Activated T-cell treated with anti-CD3 and anti-CD28 coated beads for 1 hour (primary cell): ENCODE results near the gene TSPAN11.
"Not testable (repeated sequence)": the region's sequence is repeated elsewhere in the genome, so short reads cannot be mapped to it uniquely, and the experiment has no call there.

ENCODE experiments used
- DNase-seq: peaks from one replicate; pipeline ENCODE4 v3.0.0-alpha.2; 2020; ENCODE audit warnings: low read depth

TSPAN11 gene

GRCh38 chr12:31002999-31003398 lies 76.5 kb downstream of the TSPAN11 start:
- DNase-seq: no peak

DNA sequence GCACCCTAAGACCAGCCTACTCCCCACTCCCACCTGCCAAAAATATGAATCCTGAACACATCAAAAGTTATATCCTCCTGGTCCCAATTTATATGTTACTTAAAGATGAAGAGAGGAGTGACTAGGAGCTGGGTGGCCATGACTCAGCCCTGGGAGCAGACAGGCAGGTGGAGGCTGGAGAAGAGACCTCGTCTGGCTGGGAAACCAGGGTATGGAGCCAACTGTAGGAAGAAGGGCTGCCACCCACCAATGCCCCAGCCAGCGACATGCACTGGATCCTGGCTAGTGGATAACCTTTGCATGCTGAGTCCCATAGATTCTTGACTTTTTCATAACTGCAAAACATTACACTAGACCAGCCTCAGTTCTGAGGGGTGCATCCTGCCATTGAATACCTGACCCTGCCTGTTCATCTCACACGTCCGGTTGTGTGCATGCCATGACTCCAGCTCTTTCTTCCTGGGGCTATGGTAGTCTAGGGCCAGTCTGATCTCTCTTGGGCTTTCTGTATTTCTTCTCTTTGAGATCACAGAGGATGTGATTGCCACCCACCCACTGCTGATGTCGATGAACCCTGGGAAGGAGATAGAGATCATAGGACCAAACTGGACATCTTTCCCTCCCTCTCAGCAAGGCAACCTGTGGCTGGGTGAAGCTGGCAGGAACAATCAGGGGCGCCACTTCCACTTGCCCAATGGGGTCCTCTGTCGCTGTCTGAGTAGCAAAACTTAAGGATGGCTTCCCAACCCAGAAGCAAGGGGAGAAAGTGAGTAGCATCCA lies 77.5 kb downstream of the TSPAN11 start:
- no peak for DNase-seq

GRCh38 chr12:31004666-31005065 lies 78.1 kb downstream of the TSPAN11 start:
- DNase-seq: no peak

- no peak for DNase-seq
Observed at GRCh38 chr12:31005256-31005943, 78.9 kb downstream of the TSPAN11 start.

- DNase-seq: no peak
Observed at GRCh38 chr12:31005944-31006361, 79.4 kb downstream of the TSPAN11 start.

- DNase-seq: no peak
Observed at GRCh38 chr12:31006416-31007152, 80.0 kb downstream of the TSPAN11 start.

DNA sequence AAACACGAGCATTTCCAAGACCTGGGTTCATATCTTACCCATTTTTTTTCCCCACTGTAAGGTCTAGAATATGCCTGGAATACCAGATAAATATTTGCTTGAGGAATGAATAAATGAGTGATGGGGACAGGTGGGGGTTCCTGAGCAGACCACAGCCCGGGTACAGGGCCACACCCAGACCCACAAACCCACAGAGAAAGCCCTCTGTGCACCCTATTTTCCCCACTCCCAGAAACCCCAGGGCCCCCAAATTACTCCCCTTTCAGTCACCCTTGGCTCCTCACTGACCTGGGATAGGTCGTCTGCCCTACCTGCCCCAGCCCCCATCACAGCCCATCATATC lies 80.6 kb downstream of the TSPAN11 start:
- no peak for DNase-seq

DNA sequence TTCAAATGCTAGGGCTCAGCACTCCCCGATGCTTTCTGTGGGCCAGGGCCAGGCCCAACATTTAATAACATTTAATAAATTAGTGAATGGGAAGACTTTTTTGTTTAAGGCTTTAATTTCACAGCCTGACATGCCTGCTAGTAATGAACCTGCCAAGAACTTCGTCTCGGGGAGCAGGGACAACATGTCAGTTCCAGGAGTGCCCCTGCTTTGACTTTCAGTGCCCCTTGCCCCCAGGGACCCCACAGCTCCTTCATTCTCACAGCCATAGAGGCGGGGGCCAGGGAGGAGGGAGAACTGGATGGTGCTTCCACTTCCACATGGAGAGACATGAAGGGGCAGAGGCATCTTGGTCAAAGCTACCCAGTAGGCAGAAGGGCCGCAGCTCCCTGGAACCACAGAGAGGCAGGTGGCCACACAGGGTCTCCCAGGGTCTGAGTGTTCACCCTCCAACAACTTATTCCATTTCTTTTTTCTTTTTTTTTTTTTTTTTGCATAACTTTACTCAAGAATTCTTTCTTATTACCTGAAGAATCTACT lies 81.2 kb downstream of the TSPAN11 start:
- DNase-seq: no peak

GRCh38 chr12:31008241-31008761 lies 81.8 kb downstream of the TSPAN11 start:
- no peak for DNase-seq

- DNase-seq: no peak
Observed at GRCh38 chr12:31008961-31009840, 82.7 kb downstream of the TSPAN11 start.

DNA sequence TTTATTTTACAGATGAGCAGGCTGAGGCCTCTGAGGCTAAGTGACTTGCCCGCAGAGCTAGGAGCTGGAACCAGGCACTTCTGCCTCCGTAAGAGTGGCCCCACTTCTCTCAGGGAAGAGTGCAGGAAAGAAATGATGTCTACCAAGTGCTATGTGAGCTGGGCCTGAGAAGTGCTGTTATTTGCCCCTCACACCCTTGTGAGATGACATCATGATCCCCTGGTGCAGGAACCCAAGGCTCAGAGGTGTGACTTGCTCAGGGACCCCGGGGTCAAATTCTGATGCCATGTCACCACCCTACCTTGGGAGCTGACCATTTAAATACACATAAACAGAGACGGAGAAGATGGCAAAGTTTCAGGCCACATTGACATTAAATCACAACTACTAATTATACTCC lies 83.4 kb downstream of the TSPAN11 start:
- DNase-seq: no peak

- no peak for DNase-seq
Observed at GRCh38 chr12:31011336-31011735, 84.8 kb downstream of the TSPAN11 start.

- DNase-seq: no peak
Observed at GRCh38 chr12:31011746-31012566, 85.4 kb downstream of the TSPAN11 start.

DNA sequence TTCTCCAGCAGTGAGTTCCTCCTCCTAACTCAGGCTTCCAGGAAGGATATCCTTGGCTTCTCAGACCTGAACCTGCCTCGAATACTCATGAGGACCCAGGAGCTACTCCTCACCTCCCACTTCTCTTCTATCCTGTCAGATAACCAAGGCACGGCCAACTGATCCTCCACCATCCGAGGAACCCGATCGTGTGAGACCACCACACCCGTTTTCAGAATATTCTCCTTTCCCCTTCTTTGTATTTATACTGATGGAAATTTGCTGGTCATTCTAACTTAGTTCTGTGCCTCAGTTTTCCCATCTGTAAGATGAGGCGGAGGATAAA lies 86.0 kb downstream of the TSPAN11 start:
- not testable (repeated sequence) for DNase-seq

- no peak for DNase-seq
Observed at GRCh38 chr12:31015215-31015614, 88.7 kb downstream of the TSPAN11 start.

- DNase-seq: no peak
Observed at GRCh38 chr12:31016057-31016456, 89.5 kb downstream of the TSPAN11 start.

GRCh38 chr12:31017535-31017934 lies 91.0 kb downstream of the TSPAN11 start:
- DNase-seq: no peak

DNA sequence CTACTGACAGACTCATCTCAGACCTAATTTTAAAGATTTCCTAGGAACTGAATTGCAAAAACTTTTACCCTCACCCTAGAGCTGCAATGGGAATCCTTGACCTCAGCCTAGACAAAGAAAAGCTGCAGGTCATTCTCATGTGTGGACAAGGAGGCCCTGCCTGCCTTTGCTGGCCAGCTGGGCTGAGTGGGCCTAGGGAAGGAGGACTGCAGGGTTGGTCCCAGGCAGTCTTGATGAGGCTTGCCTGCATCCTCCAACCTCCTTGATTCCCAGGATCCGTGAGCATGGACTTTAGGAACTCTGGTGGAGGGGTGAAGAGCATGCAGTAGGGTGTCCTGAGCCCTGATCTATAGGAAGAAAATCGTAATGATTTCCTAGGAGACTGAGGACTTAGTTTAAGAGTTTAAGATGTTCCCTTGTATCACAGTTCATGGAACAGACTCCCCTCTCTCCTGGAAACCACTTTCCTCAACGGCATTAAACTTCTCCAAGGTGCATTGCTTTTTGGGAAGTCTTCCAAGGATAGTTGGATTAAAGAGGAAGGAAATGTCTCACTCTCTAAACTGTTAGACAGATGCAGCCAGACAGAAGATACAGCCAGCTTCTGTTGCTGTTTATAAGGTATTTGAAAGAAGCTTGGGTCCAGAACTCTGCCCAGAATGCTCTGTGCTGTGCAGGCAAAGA lies 91.7 kb downstream of the TSPAN11 start:
- DNase-seq: no peak

GRCh38 chr12:31018790-31019505 lies 92.4 kb downstream of the TSPAN11 start:
- DNase-seq: no peak
